Inflammatory macrophage treated with lipopolysaccharide for 4 hours (primary cell): Measurements from ENCODE around the gene USP48.
"Not testable (repeated sequence)": the region's sequence is repeated elsewhere in the genome, so short reads cannot be mapped to it uniquely, and the experiment has no call there.

Experiments used
- DNase-seq: peaks from one replicate; pipeline ENCODE4 v3.0.0-alpha.2; 2020

USP48 gene

DNA sequence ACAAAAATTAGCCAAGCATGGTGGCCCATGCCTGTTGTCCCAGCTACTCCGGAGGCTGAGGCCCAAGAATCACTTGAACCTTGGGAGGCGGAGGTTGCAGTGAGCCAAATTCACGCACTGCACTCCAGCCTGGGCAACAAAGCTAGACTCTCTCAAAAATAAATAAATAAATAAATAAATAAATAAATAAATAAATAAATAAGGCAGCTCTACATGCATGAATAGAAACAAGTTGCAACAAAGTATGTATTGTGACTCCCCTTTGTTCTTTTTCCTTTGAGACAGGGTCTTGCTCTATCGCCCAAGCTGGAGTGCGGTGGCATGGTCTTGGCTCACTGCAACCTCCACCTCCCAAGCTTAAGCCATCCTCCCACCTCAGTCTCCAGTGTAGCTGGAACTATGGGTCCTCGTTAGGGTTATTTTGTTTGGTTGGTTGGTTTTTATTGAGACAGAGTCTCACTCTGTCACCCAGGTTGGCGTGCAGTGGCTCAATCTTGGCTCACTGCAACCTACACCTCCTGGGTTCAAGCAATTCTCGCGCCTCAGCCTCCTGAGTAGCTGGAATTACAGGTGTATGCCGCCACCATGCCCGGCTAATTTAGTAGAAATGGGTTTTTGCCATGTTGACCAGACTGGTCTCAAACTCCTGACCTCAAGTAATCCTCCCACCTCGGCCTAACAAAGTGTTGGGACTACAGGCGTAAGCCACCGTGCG lies 8.0 kb downstream of the USP48 start:
- no peak for DNase-seq

- peak; percentile 31 for DNase-seq
These were observed 9.4 kb downstream of the USP48 start for GRCh38 chr1:21773585-21773984.

- DNase-seq, result not testable (repeated sequence)
These were observed 11.3 kb downstream of the USP48 start for GRCh38 chr1:21771672-21772071.

DNA sequence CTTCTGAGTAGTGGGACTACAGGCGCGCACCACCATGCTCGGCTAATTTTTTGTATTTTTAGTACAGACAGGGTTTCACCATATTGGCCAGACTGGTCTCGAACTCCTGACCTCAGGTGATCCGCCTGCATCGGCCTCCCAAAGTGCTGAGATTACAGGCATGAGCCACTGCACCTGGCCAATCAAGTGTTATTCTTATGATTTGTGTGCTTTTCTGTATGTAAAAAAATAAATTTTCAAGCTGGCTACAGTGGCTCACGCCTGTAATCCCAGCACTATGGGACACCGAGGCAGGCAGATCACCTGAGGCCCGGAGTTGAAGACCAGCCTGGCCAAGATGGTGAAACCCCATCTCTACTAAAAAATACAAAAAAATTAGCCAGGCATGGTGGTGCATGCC lies 12.3 kb downstream of the USP48 start:
- DNase-seq, result not testable (repeated sequence)

DNA sequence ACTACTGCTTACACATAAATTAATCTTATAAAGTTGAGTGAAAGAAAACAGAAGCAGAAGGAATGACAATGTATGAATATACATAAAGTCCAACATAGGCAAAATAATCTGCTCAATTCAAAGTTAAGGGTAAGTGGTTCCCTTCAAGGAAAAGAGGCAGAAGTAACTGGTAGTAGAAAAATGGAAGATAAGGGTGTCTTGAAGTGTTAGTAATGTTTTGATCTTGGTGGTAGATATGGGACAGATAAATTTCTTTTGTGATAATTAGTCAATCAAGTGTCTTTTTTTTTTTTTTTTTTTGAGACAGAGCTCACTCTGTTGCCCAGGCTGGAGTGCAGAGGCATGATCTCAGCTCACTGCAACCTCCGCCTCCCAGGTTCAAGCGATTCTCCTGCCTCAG lies 12.7 kb downstream of the USP48 start:
- no peak for DNase-seq

DNA sequence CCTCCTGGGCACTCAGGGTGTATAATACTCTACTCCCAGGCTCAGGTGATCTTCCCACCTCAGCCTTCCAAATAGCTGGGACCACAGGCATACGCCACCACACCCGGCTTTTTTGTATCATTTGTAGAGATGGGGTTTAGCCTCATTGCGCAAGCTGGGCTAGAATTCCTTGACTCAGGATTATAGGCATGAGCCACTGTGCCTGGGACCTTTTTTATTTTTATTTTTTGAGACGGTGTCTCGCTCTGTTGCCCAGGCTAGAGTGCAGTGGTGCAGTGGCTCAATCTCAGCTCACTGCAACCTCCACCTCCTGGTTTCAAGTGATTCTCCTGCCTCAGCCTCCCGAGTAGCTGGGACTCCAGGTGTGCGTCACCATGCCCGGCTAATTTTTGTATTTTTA lies 15.8 kb downstream of the USP48 start:
- DNase-seq, result not testable (repeated sequence)

GRCh38 chr1:21766210-21766609 lies 16.7 kb downstream of the USP48 start:
- no peak for DNase-seq

GRCh38 chr1:21764615-21765423 lies 18.1 kb downstream of the USP48 start:
- peak; percentile 58 for DNase-seq

GRCh38 chr1:21763694-21764419 lies 19.1 kb downstream of the USP48 start:
- no peak for DNase-seq

DNA sequence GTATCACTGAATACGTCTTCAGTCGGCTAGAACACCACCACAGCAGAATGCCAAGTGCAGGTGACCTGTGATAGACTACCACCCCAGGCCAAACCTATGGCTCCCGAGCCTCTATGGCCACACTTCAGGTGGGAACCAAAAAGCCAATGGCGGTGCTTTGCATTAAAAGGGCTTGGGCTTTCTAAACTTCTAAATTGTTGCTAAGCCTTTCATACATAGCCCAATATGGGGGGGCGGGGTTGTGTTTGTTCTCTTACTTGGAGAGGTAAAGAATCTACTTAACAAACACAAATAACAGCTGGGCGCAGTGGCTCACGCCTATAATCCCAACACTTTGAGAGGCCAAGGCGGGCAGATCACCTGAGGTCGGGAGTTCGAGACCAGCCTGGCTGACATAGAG lies 19.7 kb downstream of the USP48 start:
- DNase-seq, result no peak

DNA sequence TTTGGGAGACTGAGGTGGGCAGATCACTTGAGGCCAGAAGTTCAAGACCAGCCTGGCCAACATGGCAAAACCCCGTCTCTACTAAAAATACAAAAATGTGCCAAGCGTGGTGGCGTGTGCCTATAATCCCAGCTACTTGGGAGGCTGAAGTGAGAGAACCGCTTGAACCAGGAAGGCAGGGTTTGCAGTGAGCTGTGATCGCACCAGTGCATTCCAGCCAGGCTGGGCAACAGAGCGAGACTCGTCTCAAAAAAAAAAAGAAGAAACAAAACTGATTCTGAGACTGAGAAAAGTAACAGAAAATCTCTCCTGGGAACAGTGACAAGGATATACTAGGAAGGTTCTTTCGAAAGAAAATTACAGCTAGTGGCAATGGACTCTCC lies 20.9 kb downstream of the USP48 start:
- DNase-seq, result no peak

- DNase-seq, result peak; percentile 33
These were observed 21.9 kb downstream of the USP48 start for GRCh38 chr1:21761052-21761451.

GRCh38 chr1:21759818-21760217 lies 23.1 kb downstream of the USP48 start:
- DNase-seq, result no peak

GRCh38 chr1:21759182-21759581 lies 23.8 kb downstream of the USP48 start:
- no peak for DNase-seq

- DNase-seq, result no peak
These were observed 24.3 kb downstream of the USP48 start for GRCh38 chr1:21758614-21759013.

- DNase-seq, result no peak
These were observed 26.4 kb downstream of the USP48 start for GRCh38 chr1:21756393-21757089.

- DNase-seq, result no peak
These were observed 27.9 kb downstream of the USP48 start for GRCh38 chr1:21755067-21755466.

DNA sequence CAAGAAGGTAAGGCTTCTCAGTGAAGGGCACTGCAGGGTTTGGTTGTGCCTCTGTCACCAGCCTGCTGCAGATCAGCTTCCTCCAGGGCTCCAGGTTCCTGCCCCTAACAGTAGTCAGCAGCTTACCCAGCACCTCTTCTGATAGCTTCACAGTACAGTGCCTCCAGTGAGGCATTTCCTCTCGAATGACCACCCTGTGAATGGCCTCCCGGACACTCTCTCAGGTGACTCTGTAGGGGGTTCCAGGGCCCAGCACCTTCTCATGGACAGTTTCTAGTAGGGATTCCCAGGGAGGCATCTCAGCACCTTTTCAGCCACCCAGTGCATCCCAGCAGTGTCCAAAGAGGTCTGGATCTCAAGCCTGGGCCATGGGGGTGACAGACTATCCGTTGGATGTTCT lies 28.4 kb downstream of the USP48 start:
- no peak for DNase-seq

DNA sequence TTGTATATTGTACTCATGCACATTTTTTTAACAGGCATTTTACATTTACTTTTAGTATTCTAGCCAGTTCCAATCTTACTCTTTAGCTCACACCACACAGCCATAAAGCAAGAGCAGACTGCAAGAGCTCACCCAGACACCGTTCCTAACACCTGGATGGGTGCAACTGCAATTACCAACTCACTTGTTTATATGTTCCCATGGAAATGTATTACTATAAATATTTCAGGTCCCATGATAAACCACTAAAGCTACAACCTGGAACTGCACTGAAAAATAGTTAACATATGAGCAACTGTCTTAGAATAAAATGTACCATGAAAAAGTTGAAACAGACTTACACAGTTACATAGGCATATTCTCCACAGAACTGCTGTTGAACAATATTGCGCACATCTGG lies 30.8 kb downstream of the USP48 start:
- no peak for DNase-seq

- DNase-seq, result no peak
These were observed 31.7 kb downstream of the USP48 start for GRCh38 chr1:21751281-21751680.

GRCh38 chr1:21750841-21751240 lies 32.1 kb downstream of the USP48 start:
- DNase-seq, result no peak

DNA sequence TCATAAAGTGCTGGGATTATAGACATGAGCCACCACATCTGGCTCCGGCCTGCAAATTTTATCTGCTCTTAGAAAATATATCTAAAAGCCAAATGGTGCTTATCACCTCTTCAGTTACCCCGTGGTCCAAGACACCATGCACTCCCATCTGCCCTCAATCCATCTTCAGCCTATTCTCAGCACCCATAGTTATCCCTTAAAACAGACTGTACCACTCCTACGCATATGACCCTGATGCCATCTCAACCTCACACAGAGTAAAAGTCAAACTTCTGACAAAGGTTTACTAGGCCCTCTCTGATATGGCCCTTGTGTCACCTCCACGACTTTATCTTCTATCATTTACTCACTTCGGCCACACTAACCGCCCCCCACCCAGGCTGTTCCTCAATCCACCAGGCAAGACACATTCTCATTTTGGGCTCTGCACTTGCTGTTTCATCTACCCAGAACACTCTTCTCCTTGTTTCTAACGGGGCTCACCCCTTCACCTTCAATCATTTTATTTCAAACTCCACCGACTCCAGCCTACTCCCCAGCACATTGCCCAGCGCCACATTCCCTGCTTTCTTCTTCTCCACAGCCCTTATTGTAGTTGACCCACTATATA lies 33.0 kb downstream of the USP48 start:
- DNase-seq, result no peak

GRCh38 chr1:21749109-21749508 lies 33.8 kb downstream of the USP48 start:
- DNase-seq, result no peak
